ENCODE results near the gene POP4.
"Not testable (repeated sequence)": the region's sequence is repeated elsewhere in the genome, so short reads cannot be mapped to it uniquely, and the experiment has no call there.

POP4 gene

DNA sequence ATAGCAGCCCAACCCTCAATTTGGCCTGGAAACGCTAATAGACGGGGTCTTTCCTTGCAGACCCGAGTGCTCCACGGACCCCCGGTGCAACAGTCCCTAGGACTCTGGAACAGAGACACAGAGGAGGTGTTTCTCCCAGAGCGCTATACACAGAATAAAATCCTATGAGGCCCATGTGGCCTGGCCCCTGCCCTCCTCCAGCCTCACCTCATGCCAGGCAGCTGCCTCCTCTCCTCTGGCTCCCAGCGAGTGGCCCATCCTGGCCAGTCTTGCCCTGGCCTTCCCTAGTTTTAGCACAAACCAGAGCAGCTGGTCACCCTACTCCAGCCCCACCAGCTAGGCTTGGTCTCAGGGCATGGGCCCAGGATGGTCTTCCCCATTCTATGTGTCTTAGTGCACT is 20.3 kb downstream of the POP4 start:
- Histone ChIP-seq H3K27me3 (ENCODE audit: insufficient read depth, insufficient read length) (no peaks in the 10 kb centered on the region), H3K36me3 (ENCODE audit: insufficient read depth, insufficient read length, low read length) (no peaks in the 10 kb centered on the region), H3K4me3 (ENCODE audit: insufficient read length, low read depth) (no peak overlapping the region), H3K9me3 (ENCODE audit: insufficient read depth, low read length) (no peaks in the 10 kb centered on the region), H3K4me1 (ENCODE audit: insufficient read depth, insufficient read length) (peaks cover 8% of the 10 kb centered on the region), H3K9ac (ENCODE audit: insufficient read length, low read depth) (no peak overlapping the region)
- TF ChIP-seq YY1 (IDR thresholded peaks at IDR 0.05; ENCODE audit: insufficient read depth, insufficient read length) (no peak), SUZ12 (IDR thresholded peaks at IDR 0.05; ENCODE audit: extremely low read depth, insufficient read depth, insufficient read length) (no peak), ZNF274 (IDR thresholded peaks at IDR 0.05; ENCODE audit: low read depth, low read length) (no peak)
- no peak for DNase-seq (ENCODE audit: low read depth, low spot score)

GRCh38 chr19:29626832-29627231 is 20.7 kb downstream of the POP4 start:
- not testable (repeated sequence) for H3K4me1 ChIP-seq (ENCODE audit: insufficient read depth, insufficient read length); H3K9ac ChIP-seq (ENCODE audit: insufficient read length, low read depth); H3K27me3 ChIP-seq (ENCODE audit: insufficient read depth, insufficient read length); H3K36me3 ChIP-seq (ENCODE audit: insufficient read depth, insufficient read length, low read length); DNase-seq (ENCODE audit: low read depth, low spot score); H3K9me3 ChIP-seq (ENCODE audit: insufficient read depth, low read length); H3K4me3 ChIP-seq (ENCODE audit: insufficient read length, low read depth)

GRCh38 chr19:29628661-29629385 is 22.7 kb downstream of the POP4 start:
- Histone ChIP-seq H3K9me3 (ENCODE audit: insufficient read depth, low read length) (0 out of 2 replicates have a peak, but pooled peaks cover 1% of the 10 kb centered on the region), H3K27me3 (ENCODE audit: insufficient read depth, insufficient read length) (no peaks in the 10 kb centered on the region), H3K4me1 (ENCODE audit: insufficient read depth, insufficient read length) (peaks cover 7% of the 10 kb centered on the region), H3K36me3 (ENCODE audit: insufficient read depth, insufficient read length, low read length) (no peaks in the 10 kb centered on the region), H3K4me3 (ENCODE audit: insufficient read length, low read depth) (no peak overlapping the region), H3K9ac (ENCODE audit: insufficient read length, low read depth) (no peak overlapping the region)
- no peak for DNase-seq (ENCODE audit: low read depth, low spot score)
- no peak for TF ChIP-seq ZNF274 (IDR thresholded peaks at IDR 0.05; ENCODE audit: low read depth, low read length)
- TF ChIP-seq SUZ12 (IDR thresholded peaks at IDR 0.05; ENCODE audit: extremely low read depth, insufficient read depth, insufficient read length), result no peak
- TF ChIP-seq YY1 (IDR thresholded peaks at IDR 0.05; ENCODE audit: insufficient read depth, insufficient read length), result no peak

- Histone ChIP-seq H3K9ac (ENCODE audit: insufficient read length, low read depth) (no peak overlapping the region), H3K36me3 (ENCODE audit: insufficient read depth, insufficient read length, low read length) (no peaks in the 10 kb centered on the region), H3K4me1 (ENCODE audit: insufficient read depth, insufficient read length) (peaks cover 7% of the 10 kb centered on the region), H3K9me3 (ENCODE audit: insufficient read depth, low read length) (peaks cover 5% of the 10 kb centered on the region; the same call in 1 of the 2 replicates), H3K4me3 (ENCODE audit: insufficient read length, low read depth) (no peak overlapping the region), H3K27me3 (ENCODE audit: insufficient read depth, insufficient read length) (no peaks in the 10 kb centered on the region)
- DNase-seq (ENCODE audit: low read depth, low spot score), result no peak
- TF ChIP-seq SUZ12 (IDR thresholded peaks at IDR 0.05; ENCODE audit: extremely low read depth, insufficient read depth, insufficient read length), result no peak
- TF ChIP-seq ZNF274 (IDR thresholded peaks at IDR 0.05; ENCODE audit: low read depth, low read length), result no peak
- TF ChIP-seq YY1 (IDR thresholded peaks at IDR 0.05; ENCODE audit: insufficient read depth, insufficient read length), result no peak
These were observed 23.9 kb downstream of the POP4 start for GRCh38 chr19:29629836-29630534.

DNA sequence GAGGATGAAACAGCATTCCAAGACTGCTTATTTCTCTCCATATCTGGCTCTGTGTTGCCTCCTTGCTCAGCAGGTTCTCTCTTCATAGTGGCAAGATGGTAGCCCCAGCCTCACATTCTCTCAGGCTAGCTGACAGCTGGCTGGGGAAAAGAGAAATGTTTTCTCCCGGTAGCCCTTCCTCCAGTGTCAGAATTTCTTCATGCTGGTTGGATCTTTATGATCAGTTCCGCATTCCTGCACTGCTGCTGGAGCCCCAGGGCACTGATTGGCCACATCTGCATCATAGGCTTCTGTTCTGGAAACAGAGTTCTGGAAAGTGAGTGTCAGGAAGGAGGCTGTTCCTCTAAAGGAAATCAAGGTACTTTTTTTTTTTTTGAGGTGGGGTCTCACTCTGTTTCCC is 24.6 kb downstream of the POP4 start:
- no peaks in the 10 kb centered on the region for H3K36me3 ChIP-seq (ENCODE audit: insufficient read depth, insufficient read length, low read length)
- TF ChIP-seq SUZ12 (IDR thresholded peaks at IDR 0.05; ENCODE audit: extremely low read depth, insufficient read depth, insufficient read length) (no peak), YY1 (IDR thresholded peaks at IDR 0.05; ENCODE audit: insufficient read depth, insufficient read length) (no peak), ZNF274 (IDR thresholded peaks at IDR 0.05; ENCODE audit: low read depth, low read length) (no peak)
- peaks cover 5% of the 10 kb centered on the region; the same call in 1 of the 2 replicates for H3K9me3 ChIP-seq (ENCODE audit: insufficient read depth, low read length)
- H3K4me1 ChIP-seq (ENCODE audit: insufficient read depth, insufficient read length), result peaks cover 8% of the 10 kb centered on the region
- DNase-seq (ENCODE audit: low read depth, low spot score), result no peak
- H3K27me3 ChIP-seq (ENCODE audit: insufficient read depth, insufficient read length), result no peaks in the 10 kb centered on the region
- no peak overlapping the region for H3K4me3 ChIP-seq (ENCODE audit: insufficient read length, low read depth)
- H3K9ac ChIP-seq (ENCODE audit: insufficient read length, low read depth), result no peak overlapping the region

- H3K4me3 ChIP-seq (ENCODE audit: insufficient read length, low read depth), result no peak overlapping the region
- H3K36me3 ChIP-seq (ENCODE audit: insufficient read depth, insufficient read length, low read length), result no peaks in the 10 kb centered on the region
- H3K4me1 ChIP-seq (ENCODE audit: insufficient read depth, insufficient read length), result peaks cover 12% of the 10 kb centered on the region
- no peaks in the 10 kb centered on the region for H3K27me3 ChIP-seq (ENCODE audit: insufficient read depth, insufficient read length)
- TF ChIP-seq YY1 (IDR thresholded peaks at IDR 0.05; ENCODE audit: insufficient read depth, insufficient read length) (no peak), ZNF274 (IDR thresholded peaks at IDR 0.05; ENCODE audit: low read depth, low read length) (no peak), SUZ12 (IDR thresholded peaks at IDR 0.05; ENCODE audit: extremely low read depth, insufficient read depth, insufficient read length) (no peak)
- DNase-seq (ENCODE audit: low read depth, low spot score), result no peak
- peaks cover 5% of the 10 kb centered on the region; the same call in 1 of the 2 replicates for H3K9me3 ChIP-seq (ENCODE audit: insufficient read depth, low read length)
- no peak overlapping the region for H3K9ac ChIP-seq (ENCODE audit: insufficient read length, low read depth)
These were observed 25.4 kb downstream of the POP4 start for GRCh38 chr19:29631450-29631849.

GRCh38 chr19:29634002-29634401 is 27.9 kb downstream of the POP4 start:
- Histone ChIP-seq H3K4me1 (ENCODE audit: insufficient read depth, insufficient read length) (peaks cover 12% of the 10 kb centered on the region), H3K27me3 (ENCODE audit: insufficient read depth, insufficient read length) (no peaks in the 10 kb centered on the region), H3K9me3 (ENCODE audit: insufficient read depth, low read length) (peaks cover 5% of the 10 kb centered on the region; the same call in 1 of the 2 replicates), H3K4me3 (ENCODE audit: insufficient read length, low read depth) (no peak overlapping the region), H3K36me3 (ENCODE audit: insufficient read depth, insufficient read length, low read length) (no peaks in the 10 kb centered on the region), H3K9ac (ENCODE audit: insufficient read length, low read depth) (no peak overlapping the region)
- TF ChIP-seq SUZ12 (IDR thresholded peaks at IDR 0.05; ENCODE audit: extremely low read depth, insufficient read depth, insufficient read length), result no peak
- no peak for TF ChIP-seq YY1 (IDR thresholded peaks at IDR 0.05; ENCODE audit: insufficient read depth, insufficient read length)
- no peak for TF ChIP-seq ZNF274 (IDR thresholded peaks at IDR 0.05; ENCODE audit: low read depth, low read length)
- DNase-seq (ENCODE audit: low read depth, low spot score), result no peak

Data from NT2/D1 (cell line).